Cortex of kidney (tissue), 1 donor: ENCODE measurements around the gene ONECUT1.

Source experiments
- DNase-seq: peaks from one replicate; lab custom pipeline; 2025; lab: John Stamatoyannopoulos, UW

The ONECUT1 gene

GRCh38 chr15:52796753-52797520, 6.8 kb upstream of the ONECUT1 start:
- DNase-seq = no peak

DNA sequence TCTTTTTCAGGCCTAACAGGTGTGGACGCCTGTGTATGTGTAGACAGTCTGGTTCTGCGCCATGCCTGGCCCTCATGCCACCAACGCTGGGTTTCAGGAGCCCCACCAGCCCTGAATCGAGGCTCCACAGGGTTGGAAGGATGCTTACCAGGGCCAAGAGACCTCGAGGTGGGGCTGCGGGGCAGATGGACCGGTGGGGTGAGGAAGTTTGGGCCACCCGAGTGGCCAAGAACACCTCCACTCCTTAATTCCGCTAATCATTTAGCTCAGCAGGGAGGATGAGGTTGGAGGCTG, 6.0 kb upstream of the ONECUT1 start:
- DNase-seq = no peak

DNA sequence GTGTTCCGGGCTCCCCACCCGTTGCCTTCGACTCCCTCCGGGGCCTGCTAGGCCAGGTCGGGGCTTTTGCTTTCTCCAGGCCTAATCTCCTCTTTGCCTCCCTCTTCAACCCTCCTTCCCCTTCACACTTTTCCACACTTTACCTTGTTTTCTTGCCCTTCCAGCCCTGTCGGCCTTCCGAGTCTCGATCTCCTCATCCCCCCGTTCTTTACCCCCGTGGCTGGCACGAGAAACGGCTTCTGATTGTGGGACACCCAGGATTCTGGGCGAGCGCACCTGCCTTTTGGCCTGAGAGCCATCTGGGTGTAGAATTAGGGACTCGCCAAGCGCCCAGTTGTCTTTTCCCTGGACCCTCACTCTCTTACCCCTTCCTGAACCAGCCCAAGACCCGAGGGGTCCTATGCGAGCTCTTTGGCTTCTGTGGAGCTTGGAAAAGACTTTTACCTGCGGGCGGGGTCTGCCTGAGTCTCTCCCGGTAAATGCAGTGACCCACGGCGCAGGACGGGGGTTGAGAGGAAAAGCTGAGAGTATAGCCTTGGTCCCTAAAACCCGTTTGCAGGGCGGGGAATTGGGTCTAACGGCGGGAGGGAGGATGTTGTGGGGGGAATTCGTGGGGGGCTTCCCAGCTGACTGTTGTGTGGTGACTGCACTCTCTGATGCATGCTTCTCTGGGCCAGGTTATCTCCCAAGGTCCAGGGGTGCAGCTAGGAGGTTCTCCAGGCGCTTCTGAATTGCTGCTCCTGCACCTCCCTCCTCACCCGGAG, 5.5 kb upstream of the ONECUT1 start:
- no peak for DNase-seq

- DNase-seq = no peak
Measured at GRCh38 chr15:52794665-52795463, 4.7 kb upstream of the ONECUT1 start.

- DNase-seq = no peak
Measured at GRCh38 chr15:52791776-52792175, 1.6 kb upstream of the ONECUT1 start.

- DNase-seq = no peak
Measured at GRCh38 chr15:52790941-52791751, 1.0 kb upstream of the ONECUT1 start.

DNA sequence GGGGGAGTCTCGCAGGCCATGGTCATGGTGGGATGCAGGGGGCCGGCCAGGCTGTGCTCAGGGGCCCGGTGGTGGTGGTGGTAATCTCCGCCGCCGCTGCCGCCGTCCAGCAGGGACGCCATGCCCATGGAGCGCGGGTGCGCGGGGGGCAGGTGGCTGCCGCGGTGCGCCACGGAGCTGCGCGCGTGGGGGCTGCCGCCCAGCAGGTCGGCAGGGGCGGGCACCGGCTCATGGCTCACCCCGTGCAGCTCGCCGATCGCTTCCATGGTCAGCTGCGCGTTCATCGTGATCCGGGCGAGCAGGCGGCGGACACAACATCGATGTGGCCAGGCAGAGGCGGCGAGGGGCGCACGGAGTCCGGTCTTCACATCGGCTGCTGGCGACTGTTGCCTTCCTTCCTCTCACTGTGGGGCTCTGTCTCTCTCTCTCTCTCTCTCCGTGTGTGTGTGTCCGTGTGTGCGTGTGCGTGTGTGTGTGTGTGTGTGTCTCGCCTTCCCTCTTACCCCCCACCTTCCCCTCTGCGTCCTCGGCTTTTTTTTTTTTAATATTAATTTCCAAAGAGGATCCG, 451 bp downstream of the ONECUT1 start:
- DNase-seq = no peak

GRCh38 chr15:52789008-52789600, 1.0 kb downstream of the ONECUT1 start:
- DNase-seq = no peak

DNA sequence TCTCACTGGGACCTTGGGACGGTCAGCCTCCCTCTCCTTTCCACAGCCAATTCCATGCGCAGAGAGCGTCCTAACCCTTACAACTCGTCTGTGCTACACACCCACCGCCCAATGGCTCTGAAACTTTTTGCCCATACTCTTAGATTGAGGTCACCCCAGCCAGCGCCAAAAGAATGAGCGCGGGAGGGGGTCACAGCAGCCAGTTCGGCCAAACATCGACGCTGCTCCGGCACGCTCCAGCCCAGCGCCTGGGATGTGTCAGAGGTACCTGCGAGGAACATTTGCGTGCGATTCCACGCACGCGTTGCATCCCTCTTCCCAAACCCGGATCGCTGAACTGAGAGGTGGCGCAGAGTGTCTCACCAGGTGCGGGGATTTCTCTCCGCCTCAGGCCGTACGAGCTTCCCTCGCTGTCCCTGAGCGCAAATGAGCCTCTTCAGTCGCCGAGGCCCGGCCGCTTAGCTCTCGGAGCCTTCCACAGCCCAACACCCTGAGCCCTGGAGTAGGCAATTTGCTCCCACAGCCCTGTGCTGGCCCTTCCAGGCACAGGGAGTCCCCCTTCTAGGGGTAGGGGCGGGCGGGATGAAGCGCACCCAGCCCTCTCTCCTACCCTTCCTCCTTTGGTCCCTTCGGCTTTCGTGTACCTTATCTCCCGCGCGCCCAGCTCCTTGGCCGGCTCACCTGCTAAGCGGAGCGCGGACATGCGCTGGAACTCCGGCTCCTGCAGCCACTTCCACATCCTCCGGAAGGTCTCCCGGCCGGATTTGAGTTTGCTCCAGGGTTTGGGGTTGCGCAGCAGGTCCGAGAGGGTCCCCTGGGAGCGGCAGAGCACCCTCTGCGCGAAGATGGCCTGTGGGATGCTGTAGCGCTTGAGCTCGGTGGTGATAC, 1.8 kb downstream of the ONECUT1 start:
- no peak for DNase-seq

- DNase-seq = no peak
Measured at GRCh38 chr15:52787549-52788098, 2.5 kb downstream of the ONECUT1 start.

DNA sequence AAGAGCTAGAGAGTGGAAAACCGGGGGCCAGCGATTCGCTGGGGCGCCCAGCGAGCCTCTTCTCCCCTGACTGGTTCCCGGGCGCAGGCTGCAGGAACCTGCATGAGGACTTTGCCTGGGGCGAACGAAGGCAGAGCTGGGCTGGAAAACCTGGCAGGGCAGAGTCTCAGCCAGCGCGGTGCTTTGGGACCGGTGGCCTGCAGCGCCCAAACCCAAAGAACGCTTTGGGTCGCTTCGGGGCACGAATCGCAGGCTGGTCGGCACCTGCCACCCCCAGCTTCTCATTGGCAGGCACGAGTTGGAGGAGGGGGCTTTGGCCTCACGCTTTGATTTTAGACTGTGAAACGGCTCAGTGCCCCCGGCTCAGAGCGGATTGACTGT, 3.0 kb downstream of the ONECUT1 start:
- no peak for DNase-seq

DNA sequence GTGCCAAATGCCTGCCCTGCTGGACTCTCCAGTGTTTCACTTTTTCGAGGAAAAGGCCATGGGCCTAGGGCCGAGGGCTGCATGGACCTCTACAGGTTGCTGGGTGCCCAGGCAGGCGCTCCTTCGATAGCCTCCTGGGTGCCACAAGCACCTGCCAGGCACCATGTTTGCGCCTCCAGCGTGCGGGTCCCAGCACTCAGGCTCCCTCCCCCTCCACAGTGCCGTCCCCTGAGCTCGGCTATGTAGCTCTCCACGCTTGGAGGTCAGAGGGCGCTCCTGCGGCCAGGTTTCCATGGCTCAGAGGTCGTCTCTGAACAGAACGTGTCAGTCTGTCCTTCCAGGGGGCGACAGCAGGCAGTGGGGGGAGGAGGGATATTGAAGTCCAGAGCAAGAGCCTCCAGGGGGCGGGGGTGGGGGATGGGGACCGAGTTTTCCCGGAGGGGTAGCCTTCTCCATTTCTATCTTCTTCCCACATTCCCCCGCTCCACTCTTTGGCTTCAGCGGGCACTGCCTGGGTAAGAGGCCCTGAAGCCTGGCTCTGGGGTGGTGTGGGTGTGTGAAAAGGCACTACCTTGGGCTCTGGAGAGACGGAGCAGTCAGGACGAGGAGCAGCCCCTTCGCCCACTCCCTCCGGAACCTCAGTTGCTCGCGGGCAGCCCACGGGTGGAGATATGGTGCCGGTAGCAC, 3.6 kb downstream of the ONECUT1 start:
- no peak for DNase-seq

DNA sequence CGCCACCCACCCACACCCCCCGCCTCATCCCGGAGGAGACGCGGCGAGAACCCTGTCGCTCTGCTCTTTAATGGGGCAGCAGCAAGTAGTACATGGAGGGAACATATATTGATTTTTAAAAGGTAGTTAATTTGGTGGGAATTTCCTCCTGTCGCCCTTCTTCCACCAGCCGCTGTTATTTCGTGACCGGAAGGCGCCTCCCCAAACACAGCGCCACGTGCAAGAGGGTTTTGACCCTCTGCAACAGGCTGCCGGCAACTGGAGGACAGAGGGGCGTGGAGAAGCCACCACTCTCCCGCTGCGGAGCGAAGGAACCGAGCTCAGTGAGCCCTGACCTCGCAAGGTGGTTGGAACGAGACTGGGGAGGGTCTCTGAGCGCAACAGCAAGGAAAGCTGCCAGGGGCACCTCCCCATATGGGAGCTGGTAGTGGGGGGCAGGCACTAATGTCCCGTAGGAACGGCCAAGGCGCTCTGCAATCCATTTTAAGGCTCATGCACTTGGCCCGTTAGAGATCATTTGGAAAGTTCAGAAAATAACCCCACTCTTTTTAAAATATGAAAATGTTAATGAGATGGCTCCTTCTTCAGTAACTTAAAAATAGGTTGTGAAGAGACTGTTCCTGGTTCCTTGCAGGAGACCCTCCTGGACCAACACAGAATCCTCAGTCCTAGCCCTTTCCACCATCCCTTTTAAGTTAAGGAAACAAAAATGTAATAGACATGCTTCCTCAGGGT, 4.3 kb downstream of the ONECUT1 start:
- DNase-seq = no peak

- no peak for DNase-seq
Measured at GRCh38 chr15:52784799-52785671, 5.1 kb downstream of the ONECUT1 start.

- DNase-seq = no peak
Measured at GRCh38 chr15:52783929-52784798, 6.0 kb downstream of the ONECUT1 start.

GRCh38 chr15:52783191-52783829, 6.8 kb downstream of the ONECUT1 start:
- no peak for DNase-seq
